ENCODE results near the gene TBC1D5.

Gene TBC1D5

DNA sequence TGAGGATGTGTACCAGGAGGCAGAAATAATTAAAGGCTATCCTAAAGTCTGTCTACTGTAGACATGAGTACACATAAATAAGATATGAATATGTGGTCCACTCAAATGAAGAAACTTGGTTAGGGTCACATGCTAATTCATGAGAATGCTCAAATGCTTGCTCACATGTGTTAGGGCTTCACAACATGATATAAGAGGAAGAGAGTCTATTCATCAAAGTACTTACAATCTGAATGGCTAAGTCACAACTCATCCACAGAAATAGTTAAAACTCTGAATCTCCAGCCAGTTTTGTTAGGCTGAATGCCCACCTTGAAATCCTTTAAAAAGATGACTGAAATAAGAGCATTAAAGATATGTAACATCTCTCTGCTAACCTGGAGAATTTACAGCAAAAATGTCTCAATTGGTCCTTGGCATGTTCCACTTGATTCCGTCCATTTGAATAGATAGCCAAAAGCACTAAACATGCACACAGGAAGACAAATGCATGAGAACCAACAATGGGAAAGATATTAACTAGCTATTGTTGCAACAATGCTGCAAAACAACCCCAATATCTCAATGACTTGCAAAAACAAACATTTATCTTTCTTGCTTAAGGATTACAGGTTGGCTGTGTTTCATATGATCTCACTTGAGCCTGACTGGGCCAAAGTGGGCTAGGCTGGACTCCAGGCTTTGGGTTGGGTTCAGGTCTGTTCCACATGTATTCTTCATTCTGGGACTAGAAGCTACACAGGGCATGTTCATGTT is 10.6 kb upstream of the TBC1D5 start:
- H3K4me2 ChIP-seq (ENCODE audit: low read length), result no peak overlapping the region
- no peak overlapping the region for H3K4me3 ChIP-seq (ENCODE audit: low read length)
- H3K9me3 ChIP-seq (ENCODE audit: control insufficient read depth, insufficient read depth, low read length), result no peaks in the 10 kb centered on the region
- H3K4me1 ChIP-seq (ENCODE audit: control insufficient read depth, low read length), result peaks cover 20% of the 10 kb centered on the region
- no peak for TF ChIP-seq EZH2phosphoT487 (IDR thresholded peaks at IDR 0.05; ENCODE audit: borderline replicate concordance, low read length)
- TF ChIP-seq, protein P1, sequence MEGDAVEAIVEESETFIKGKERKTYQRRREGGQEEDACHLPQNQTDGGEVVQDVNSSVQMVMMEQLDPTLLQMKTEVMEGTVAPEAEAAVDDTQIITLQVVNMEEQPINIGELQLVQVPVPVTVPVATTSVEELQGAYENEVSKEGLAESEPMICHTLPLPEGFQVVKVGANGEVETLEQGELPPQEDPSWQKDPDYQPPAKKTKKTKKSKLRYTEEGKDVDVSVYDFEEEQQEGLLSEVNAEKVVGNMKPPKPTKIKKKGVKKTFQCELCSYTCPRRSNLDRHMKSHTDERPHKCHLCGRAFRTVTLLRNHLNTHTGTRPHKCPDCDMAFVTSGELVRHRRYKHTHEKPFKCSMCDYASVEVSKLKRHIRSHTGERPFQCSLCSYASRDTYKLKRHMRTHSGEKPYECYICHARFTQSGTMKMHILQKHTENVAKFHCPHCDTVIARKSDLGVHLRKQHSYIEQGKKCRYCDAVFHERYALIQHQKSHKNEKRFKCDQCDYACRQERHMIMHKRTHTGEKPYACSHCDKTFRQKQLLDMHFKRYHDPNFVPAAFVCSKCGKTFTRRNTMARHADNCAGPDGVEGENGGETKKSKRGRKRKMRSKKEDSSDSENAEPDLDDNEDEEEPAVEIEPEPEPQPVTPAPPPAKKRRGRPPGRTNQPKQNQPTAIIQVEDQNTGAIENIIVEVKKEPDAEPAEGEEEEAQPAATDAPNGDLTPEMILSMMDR (IDR thresholded peaks at IDR 0.05; ENCODE audit: low read depth, low read length, poor library complexity, severe bottlenecking), result no peak
- H3K79me2 ChIP-seq (ENCODE audit: control insufficient read depth, low read length), result no peaks in the 10 kb centered on the region
- no peaks in the 10 kb centered on the region for H3K36me3 ChIP-seq (ENCODE audit: control insufficient read depth, low read length)
- no peaks in the 10 kb centered on the region for H3F3A ChIP-seq (ENCODE audit: control insufficient read depth, insufficient read depth)
- no peaks in the 10 kb centered on the region for H4K20me1 ChIP-seq (ENCODE audit: control insufficient read depth, insufficient read depth, low read depth, low read length)
- H3K27me3 ChIP-seq (ENCODE audit: control insufficient read depth, low read length), result no peaks in the 10 kb centered on the region
- H3K27ac ChIP-seq (ENCODE audit: low read depth, low read length), result no peak overlapping the region
- no peaks in the 10 kb centered on the region for H3K9me2 ChIP-seq (replicated peaks; ENCODE audit: control insufficient read depth, low read length)

DNA sequence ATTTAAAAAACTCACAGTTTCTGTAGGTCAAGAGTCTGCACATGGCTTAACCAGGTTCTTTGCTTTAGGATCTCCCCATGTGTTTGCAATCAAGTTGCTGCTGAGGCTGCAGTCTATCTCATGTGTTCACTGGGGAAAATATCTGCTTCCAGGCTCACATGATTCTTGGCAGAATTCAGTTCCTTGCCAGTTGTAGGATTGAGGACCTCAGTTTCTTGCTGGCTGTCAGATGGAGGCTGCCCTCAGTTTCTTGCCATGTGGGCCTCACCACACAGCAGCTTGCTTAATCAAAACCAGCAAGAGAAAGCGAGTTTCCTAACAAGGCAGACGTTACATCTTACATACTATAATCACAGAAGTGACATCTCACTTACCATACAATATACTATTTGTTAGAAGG is 10.0 kb upstream of the TBC1D5 start:
- Histone ChIP-seq H3K27me3 (ENCODE audit: control insufficient read depth, low read length) (no peaks in the 10 kb centered on the region), H3K4me2 (ENCODE audit: low read length) (no peak overlapping the region), H3K9me3 (ENCODE audit: control insufficient read depth, insufficient read depth, low read length) (no peaks in the 10 kb centered on the region), H3K27ac (ENCODE audit: low read depth, low read length) (no peak overlapping the region), H3K4me1 (ENCODE audit: control insufficient read depth, low read length) (peaks cover 26% of the 10 kb centered on the region), H3K9me2 (replicated peaks; ENCODE audit: control insufficient read depth, low read length) (no peaks in the 10 kb centered on the region), H3F3A (ENCODE audit: control insufficient read depth, insufficient read depth) (no peaks in the 10 kb centered on the region), H4K20me1 (ENCODE audit: control insufficient read depth, insufficient read depth, low read depth, low read length) (no peaks in the 10 kb centered on the region), H3K79me2 (ENCODE audit: control insufficient read depth, low read length) (no peaks in the 10 kb centered on the region), H3K36me3 (ENCODE audit: control insufficient read depth, low read length) (no peaks in the 10 kb centered on the region), H3K4me3 (ENCODE audit: low read length) (no peak overlapping the region)
- TF ChIP-seq, protein P1 (IDR thresholded peaks at IDR 0.05; ENCODE audit: low read depth, low read length, poor library complexity, severe bottlenecking), result no peak
- TF ChIP-seq EZH2phosphoT487 (IDR thresholded peaks at IDR 0.05; ENCODE audit: borderline replicate concordance, low read length), result no peak

DNA sequence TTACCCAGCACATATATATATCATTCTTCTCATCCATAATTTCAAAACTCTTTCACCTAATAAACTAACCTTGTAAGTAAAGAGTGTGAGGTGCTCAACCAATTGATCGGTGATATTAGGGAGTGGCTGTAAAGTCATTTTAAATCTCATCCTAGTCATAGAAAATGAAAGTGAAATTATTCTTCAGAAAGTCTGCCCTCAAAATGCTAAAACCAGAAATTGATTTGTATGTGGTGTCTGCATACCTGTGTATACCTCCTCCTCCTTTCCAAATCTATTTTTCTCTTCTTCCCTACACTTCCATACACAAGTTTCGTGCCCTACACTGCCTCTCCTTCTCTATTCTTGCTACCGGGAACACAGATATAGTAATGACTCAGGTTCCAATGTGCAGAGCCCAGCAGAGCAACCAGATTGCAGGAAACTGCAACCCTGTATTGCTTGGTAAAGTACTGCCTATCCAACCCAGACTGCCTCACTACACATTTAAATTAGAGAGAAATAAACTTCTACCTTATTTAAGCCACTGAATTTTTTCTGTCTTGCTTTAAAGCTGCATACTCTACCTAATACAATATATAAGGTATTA is 7.4 kb upstream of the TBC1D5 start:
- Histone ChIP-seq H3K9me3 (ENCODE audit: control insufficient read depth, insufficient read depth, low read length) (no peaks in the 10 kb centered on the region), H3K79me2 (ENCODE audit: control insufficient read depth, low read length) (no peaks in the 10 kb centered on the region), H3F3A (ENCODE audit: control insufficient read depth, insufficient read depth) (no peaks in the 10 kb centered on the region), H3K4me2 (ENCODE audit: low read length) (peak overlapping the region; percentile 3; the same call in 1 of the 2 replicates), H3K4me1 (ENCODE audit: control insufficient read depth, low read length) (peaks cover 24% of the 10 kb centered on the region), H3K4me3 (ENCODE audit: low read length) (no peak overlapping the region), H3K27me3 (ENCODE audit: control insufficient read depth, low read length) (no peaks in the 10 kb centered on the region), H3K36me3 (ENCODE audit: control insufficient read depth, low read length) (no peaks in the 10 kb centered on the region), H3K9me2 (replicated peaks; ENCODE audit: control insufficient read depth, low read length) (no peaks in the 10 kb centered on the region), H3K27ac (ENCODE audit: low read depth, low read length) (no peak overlapping the region), H4K20me1 (ENCODE audit: control insufficient read depth, insufficient read depth, low read depth, low read length) (no peaks in the 10 kb centered on the region)
- TF ChIP-seq, protein P1 (IDR thresholded peaks at IDR 0.05; ENCODE audit: low read depth, low read length, poor library complexity, severe bottlenecking), result no peak
- TF ChIP-seq EZH2phosphoT487 (IDR thresholded peaks at IDR 0.05; ENCODE audit: borderline replicate concordance, low read length), result no peak
